Fibroblast of villous mesenchyme (primary cell): ENCODE measurements around the gene LSM5. TPM values are rescaled to one million over a fixed set of nuclear protein-coding genes. Genes with fewer than 3 reads are reported as not detected.

Experiments
- DNase-seq: peaks from one replicate; pipeline ENCODE4 v3.0.0-alpha.2; 2010; ENCODE audit warnings: low read depth
- H3K4me3 ChIP-seq: 2 replicates; pipeline ENCODE4 v1.5.1; 2011; ENCODE audit warnings: low read depth, mild to moderate bottlenecking, low read length
- CTCF ChIP-seq: IDR thresholded peaks from 2 replicates; pipeline ENCODE4 v1.5.1; 2012; ENCODE audit warnings: low read depth, mild to moderate bottlenecking, low read length; ENCODE audit not compliant: insufficient read depth
- total RNA-seq: library from RNA; depleted of rRNA; stranded (reverse); fragments of >200 nt; gene quantifications from 2 replicates; pipeline ENCODE4 v1.2.3, GENCODE V29; 2012

The LSM5 gene
- total RNA-seq, 1 donor, result 37.1 TPM

DNA sequence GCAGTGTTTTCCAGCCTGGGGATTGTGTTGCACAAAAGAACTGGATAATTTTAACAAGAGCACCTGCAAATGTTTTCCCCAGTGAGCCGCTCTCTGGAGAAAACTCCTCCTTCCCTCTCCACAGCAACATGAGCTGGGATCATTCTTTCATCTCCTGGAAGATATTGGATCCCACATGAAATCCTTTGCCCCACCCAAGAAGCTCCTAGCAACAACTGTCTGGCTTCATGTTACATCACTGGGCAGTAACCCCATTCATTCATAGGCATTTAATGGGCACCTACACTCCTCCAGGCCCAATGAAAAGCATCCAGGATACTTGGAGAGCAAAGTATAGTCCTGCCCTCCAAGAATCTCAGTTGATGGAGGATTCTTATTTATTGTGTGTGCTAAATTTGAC is 27.2 kb downstream of the LSM5 start:
- no peak for DNase-seq
- H3K4me3 ChIP-seq, result no peak overlapping the region
- TF ChIP-seq CTCF, result no peak

DNA sequence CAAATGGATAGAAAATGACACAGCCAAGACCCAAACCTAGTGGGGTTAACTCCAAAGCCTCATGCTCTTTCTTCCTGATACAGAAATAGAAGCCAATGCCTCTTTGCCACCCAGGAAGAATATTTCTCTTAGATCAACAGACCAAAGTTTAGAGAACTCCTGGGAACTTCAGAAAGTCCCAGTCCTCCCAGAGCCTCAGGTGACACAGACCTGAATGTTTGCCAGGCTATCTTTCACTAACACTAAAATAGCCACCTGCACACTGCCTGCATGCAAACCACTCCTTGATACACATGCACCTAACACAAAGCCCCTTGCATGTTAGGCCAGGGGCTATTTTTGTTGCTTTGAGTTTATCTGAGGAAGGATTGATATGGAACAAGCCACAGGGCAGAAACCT is 27.7 kb downstream of the LSM5 start:
- DNase-seq, result no peak
- TF ChIP-seq CTCF, result no peak
- no peak overlapping the region for H3K4me3 ChIP-seq

GRCh38 chr7:32461484-32461883 is 28.7 kb downstream of the LSM5 start:
- TF ChIP-seq CTCF, result no peak
- no peak for DNase-seq
- no peak overlapping the region for H3K4me3 ChIP-seq

GRCh38 chr7:32459788-32460187 is 30.4 kb downstream of the LSM5 start:
- no peak for TF ChIP-seq CTCF
- H3K4me3 ChIP-seq, result no peak overlapping the region
- no peak for DNase-seq

DNA sequence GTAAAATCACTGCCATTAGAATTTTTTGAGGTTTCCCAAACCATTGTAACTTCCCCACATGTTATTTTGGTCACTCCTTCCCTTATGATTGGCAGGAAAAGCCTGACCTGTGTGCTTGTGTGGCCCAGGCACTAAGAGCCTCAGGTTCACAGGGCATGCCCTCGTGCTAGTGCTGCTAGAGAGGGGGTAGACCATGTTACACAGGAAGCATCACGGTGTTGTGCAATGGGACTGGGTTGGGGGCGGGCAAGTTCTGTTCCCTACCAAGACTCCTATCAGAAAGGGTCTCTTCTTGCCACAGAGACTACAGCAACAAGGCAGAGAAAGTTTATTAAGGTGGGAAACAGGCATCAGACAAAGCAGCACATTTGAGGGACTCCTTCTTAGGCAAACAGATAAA is 32.2 kb downstream of the LSM5 start:
- DNase-seq, result no peak
- H3K4me3 ChIP-seq, result no peak overlapping the region
- TF ChIP-seq CTCF, result no peak

GRCh38 chr7:32453341-32454011 is 36.7 kb downstream of the LSM5 start:
- DNase-seq, result no peak
- H3K4me3 ChIP-seq, result no peak overlapping the region
- TF ChIP-seq CTCF, result no peak

GRCh38 chr7:32447218-32447617 is 43.0 kb downstream of the LSM5 start:
- DNase-seq, result no peak
- TF ChIP-seq CTCF, result no peak
- no peak overlapping the region for H3K4me3 ChIP-seq
